ENCODE measurements around the gene RANBP3.

Gene RANBP3

GRCh38 chr19:5891938-5892771 lies 85.8 kb downstream of the RANBP3 start:
- TF ChIP-seq, protein P1, sequence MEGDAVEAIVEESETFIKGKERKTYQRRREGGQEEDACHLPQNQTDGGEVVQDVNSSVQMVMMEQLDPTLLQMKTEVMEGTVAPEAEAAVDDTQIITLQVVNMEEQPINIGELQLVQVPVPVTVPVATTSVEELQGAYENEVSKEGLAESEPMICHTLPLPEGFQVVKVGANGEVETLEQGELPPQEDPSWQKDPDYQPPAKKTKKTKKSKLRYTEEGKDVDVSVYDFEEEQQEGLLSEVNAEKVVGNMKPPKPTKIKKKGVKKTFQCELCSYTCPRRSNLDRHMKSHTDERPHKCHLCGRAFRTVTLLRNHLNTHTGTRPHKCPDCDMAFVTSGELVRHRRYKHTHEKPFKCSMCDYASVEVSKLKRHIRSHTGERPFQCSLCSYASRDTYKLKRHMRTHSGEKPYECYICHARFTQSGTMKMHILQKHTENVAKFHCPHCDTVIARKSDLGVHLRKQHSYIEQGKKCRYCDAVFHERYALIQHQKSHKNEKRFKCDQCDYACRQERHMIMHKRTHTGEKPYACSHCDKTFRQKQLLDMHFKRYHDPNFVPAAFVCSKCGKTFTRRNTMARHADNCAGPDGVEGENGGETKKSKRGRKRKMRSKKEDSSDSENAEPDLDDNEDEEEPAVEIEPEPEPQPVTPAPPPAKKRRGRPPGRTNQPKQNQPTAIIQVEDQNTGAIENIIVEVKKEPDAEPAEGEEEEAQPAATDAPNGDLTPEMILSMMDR (IDR thresholded peaks at IDR 0.05; ENCODE audit: borderline replicate concordance, extremely low read depth, low read length, poor library complexity, severe bottlenecking) = no peak
- TF ChIP-seq EZH2 (IDR thresholded peaks at IDR 0.05; ENCODE audit: borderline replicate concordance, low read depth, low read length, severe bottlenecking) = no peak
- no peak for DNase-seq
- no peak overlapping the region for H3K4me2 ChIP-seq (ENCODE audit: insufficient read depth, low read length)
- no peaks in the 10 kb centered on the region for H3K9me3 ChIP-seq (ENCODE audit: insufficient read depth, low read length, severe bottlenecking)
- no peak overlapping the region for H3K27ac ChIP-seq (ENCODE audit: low read length)
- no peak overlapping the region for H2AFZ ChIP-seq (ENCODE audit: low read depth, low read length)
- H3K27me3 ChIP-seq (ENCODE audit: insufficient read depth, low read length, poor library complexity) = no peaks in the 10 kb centered on the region
- no peak overlapping the region for H3K9ac ChIP-seq (ENCODE audit: low read depth, low read length)
- peaks cover 29% of the 10 kb centered on the region for H4K20me1 ChIP-seq (ENCODE audit: insufficient read depth, low read length)
- peaks cover 24% of the 10 kb centered on the region for H3K36me3 ChIP-seq (ENCODE audit: insufficient read depth, low read length)
- H3K4me3 ChIP-seq (ENCODE audit: low read depth in 1 of 2, low read length in 2 of 2) = no peak overlapping the region
- no peaks in the 10 kb centered on the region for H3K4me1 ChIP-seq (ENCODE audit: insufficient read depth, low read length)
- peaks cover 2% of the 10 kb centered on the region for H3K79me2 ChIP-seq (ENCODE audit: insufficient read depth, low read length)
- ATAC-seq (ENCODE audit: insufficient read depth, low read depth) = 0 out of 3 replicates have a peak, but pooled peaks have one; percentile 10

DNA sequence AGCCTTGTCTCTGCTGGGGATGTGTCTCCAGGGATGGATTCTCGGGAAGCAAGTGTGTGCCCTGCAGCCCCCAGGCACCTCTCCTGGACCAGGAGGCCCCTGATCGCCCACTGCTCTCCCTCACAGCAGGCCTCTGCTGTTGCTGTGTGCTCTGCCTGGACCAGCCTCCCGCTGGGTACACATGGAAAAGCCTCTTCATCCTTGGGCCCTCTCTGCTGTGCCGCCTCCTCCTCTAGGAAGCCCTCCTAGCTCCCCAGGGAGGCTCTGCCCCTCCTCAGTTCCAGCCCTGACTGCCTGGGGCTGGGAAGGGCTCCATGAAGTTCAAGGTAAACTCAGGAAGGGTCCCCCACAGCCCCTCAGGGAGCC lies 86.4 kb downstream of the RANBP3 start:
- peaks cover 18% of the 10 kb centered on the region for H3K36me3 ChIP-seq (ENCODE audit: insufficient read depth, low read length)
- no peak overlapping the region for H3K9ac ChIP-seq (ENCODE audit: low read depth, low read length)
- H3K4me3 ChIP-seq (ENCODE audit: low read depth in 1 of 2, low read length in 2 of 2) = no peak overlapping the region
- no peaks in the 10 kb centered on the region for H3K9me3 ChIP-seq (ENCODE audit: insufficient read depth, low read length, severe bottlenecking)
- no peaks in the 10 kb centered on the region for H3K27me3 ChIP-seq (ENCODE audit: insufficient read depth, low read length, poor library complexity)
- peaks cover 23% of the 10 kb centered on the region for H4K20me1 ChIP-seq (ENCODE audit: insufficient read depth, low read length)
- H2AFZ ChIP-seq (ENCODE audit: low read depth, low read length) = no peak overlapping the region
- H3K4me1 ChIP-seq (ENCODE audit: insufficient read depth, low read length) = no peaks in the 10 kb centered on the region
- no peaks in the 10 kb centered on the region for H3K79me2 ChIP-seq (ENCODE audit: insufficient read depth, low read length)
- TF ChIP-seq, protein P1 (IDR thresholded peaks at IDR 0.05; ENCODE audit: borderline replicate concordance, extremely low read depth, low read length, poor library complexity, severe bottlenecking) = no peak
- TF ChIP-seq EZH2 (IDR thresholded peaks at IDR 0.05; ENCODE audit: borderline replicate concordance, low read depth, low read length, severe bottlenecking) = no peak
- DNase-seq (no peak), ATAC-seq (ENCODE audit: insufficient read depth, low read depth) (peak; percentile 21; the same call in 1 of the 3 replicates)
- H3K27ac ChIP-seq (ENCODE audit: low read length) = no peak overlapping the region
- no peak overlapping the region for H3K4me2 ChIP-seq (ENCODE audit: insufficient read depth, low read length)

GRCh38 chr19:5890099-5890498 lies 87.8 kb downstream of the RANBP3 start:
- no peaks in the 10 kb centered on the region for H3K9me3 ChIP-seq (ENCODE audit: insufficient read depth, low read length, severe bottlenecking)
- ATAC-seq (ENCODE audit: insufficient read depth, low read depth) (peak; percentile 13; the same call in 1 of the 3 replicates), DNase-seq (no peak)
- H3K4me2 ChIP-seq (ENCODE audit: insufficient read depth, low read length) = no peak overlapping the region
- H3K36me3 ChIP-seq (ENCODE audit: insufficient read depth, low read length) = peaks cover 4% of the 10 kb centered on the region
- H2AFZ ChIP-seq (ENCODE audit: low read depth, low read length) = no peak overlapping the region
- no peaks in the 10 kb centered on the region for H3K79me2 ChIP-seq (ENCODE audit: insufficient read depth, low read length)
- no peak for TF ChIP-seq EZH2 (IDR thresholded peaks at IDR 0.05; ENCODE audit: borderline replicate concordance, low read depth, low read length, severe bottlenecking)
- TF ChIP-seq, protein P1 (IDR thresholded peaks at IDR 0.05; ENCODE audit: borderline replicate concordance, extremely low read depth, low read length, poor library complexity, severe bottlenecking) = no peak
- no peak overlapping the region for H3K27ac ChIP-seq (ENCODE audit: low read length)
- H4K20me1 ChIP-seq (ENCODE audit: insufficient read depth, low read length) = peaks cover 12% of the 10 kb centered on the region; the same call in 1 of the 2 replicates
- no peak overlapping the region for H3K9ac ChIP-seq (ENCODE audit: low read depth, low read length)
- no peaks in the 10 kb centered on the region for H3K4me1 ChIP-seq (ENCODE audit: insufficient read depth, low read length)
- no peaks in the 10 kb centered on the region for H3K27me3 ChIP-seq (ENCODE audit: insufficient read depth, low read length, poor library complexity)
- H3K4me3 ChIP-seq (ENCODE audit: low read depth in 1 of 2, low read length in 2 of 2) = no peak overlapping the region
